HG03039 (cell line): ENCODE results near the gene TNNT2.

ENCODE experiments used
- ATAC-seq: cut with Tn5 transposase; IDR thresholded peaks from one replicate; pipeline ENCODE4 v1.9.1; 2021; ENCODE audit warnings: mild to moderate bottlenecking, moderate library complexity; ENCODE audit not compliant: unreplicated experiment

TNNT2 gene

GRCh38 chr1:201357636-201358348 lies 19.7 kb downstream of the TNNT2 start:
- ATAC-seq = no peak

DNA sequence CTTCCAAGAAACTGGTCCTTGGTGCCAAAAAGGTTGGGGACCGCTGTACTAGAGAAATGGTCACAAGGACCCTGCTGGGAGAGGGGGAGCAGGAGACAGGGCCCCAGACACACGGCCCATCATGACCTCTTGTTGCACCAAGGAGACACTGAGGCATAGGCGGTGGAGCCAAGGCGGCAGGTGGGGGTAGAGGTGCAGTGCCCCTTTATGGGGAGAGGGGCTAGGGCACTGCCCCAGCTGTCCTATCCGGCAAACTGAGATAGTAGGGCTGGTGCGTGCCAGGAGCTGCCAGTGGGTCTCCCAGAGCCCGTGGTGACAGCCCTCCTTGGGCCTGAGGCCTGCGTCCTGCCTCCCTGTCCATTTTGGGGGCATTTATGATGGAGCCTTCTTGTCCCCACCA lies 20.3 kb downstream of the TNNT2 start:
- no peak for ATAC-seq

DNA sequence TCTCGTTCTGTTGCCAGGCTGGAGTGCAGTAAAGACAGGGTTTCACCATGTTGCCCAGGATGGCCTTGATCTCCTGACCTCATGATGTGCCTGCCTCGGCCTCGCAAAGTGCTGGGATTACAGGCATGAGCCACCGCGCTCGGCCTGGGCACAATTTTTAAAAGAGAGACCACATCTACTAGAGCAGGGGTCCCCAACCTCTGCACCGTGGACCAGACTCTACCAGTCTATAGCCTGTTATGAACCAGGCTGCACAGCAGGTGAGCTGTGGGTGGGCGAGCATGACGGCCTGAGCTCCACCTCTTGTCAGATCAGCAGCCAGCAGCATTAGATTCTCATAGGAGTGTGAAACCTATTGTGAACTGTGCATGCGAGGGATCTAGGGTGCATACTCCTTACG lies 20.8 kb downstream of the TNNT2 start:
- no peak for ATAC-seq

- ATAC-seq = no peak
Observed at GRCh38 chr1:201356236-201356635, 21.2 kb downstream of the TNNT2 start.

- no peak for ATAC-seq
Observed at GRCh38 chr1:201355471-201355870, 22.0 kb downstream of the TNNT2 start.

DNA sequence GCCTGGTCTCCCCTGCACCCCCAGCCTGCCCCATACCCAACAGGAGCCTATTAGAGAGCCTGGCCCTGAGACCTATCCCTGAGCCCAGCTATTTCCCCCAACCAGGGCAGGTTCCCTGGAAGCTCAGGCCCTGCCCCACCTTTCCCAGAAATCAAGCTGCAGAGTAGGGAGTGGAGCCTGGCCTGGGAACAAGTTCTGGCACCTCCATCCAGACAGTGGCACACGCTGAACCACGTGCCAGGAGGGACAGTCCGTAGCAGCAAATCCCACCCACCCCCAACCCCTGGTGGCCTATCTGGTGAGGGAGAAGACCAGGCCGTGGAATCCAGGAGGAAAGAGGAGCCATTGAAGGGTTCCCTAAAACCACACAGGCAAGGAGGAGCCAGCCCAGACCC lies 22.6 kb downstream of the TNNT2 start:
- ATAC-seq = no peak

GRCh38 chr1:201354151-201354900 lies 23.2 kb downstream of the TNNT2 start:
- no peak for ATAC-seq

GRCh38 chr1:201353186-201353940 lies 24.1 kb downstream of the TNNT2 start:
- ATAC-seq = no peak

GRCh38 chr1:201351617-201352016 lies 25.9 kb downstream of the TNNT2 start:
- ATAC-seq = no peak

- ATAC-seq = no peak
Observed at GRCh38 chr1:201350884-201351283, 26.6 kb downstream of the TNNT2 start.

- ATAC-seq = no peak
Observed at GRCh38 chr1:201350361-201350725, 27.1 kb downstream of the TNNT2 start.

GRCh38 chr1:201349092-201349491 lies 28.4 kb downstream of the TNNT2 start:
- ATAC-seq = no peak

GRCh38 chr1:201348211-201348566 lies 29.3 kb downstream of the TNNT2 start:
- ATAC-seq = no peak

- ATAC-seq = no peak
Observed at GRCh38 chr1:201347498-201348210, 29.8 kb downstream of the TNNT2 start.

DNA sequence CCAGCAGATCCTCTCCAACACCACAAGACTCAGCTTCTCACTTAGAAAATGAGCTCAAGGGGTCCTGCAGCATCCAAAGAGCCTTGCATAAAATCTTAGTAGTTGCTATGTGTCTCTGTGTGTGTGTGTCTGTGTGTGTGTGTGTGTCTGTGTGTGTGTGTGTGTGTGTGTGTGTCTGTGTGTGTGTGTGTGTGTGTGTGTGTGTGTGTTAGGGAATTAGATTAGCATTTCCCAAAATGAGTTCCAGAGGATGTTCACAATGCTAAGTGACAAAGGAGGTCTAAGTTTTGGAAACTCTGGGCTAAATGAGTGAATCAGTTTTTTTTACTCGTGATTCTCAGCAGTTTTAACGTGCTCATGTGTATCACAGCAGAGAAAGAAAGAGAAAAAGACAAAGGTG lies 30.5 kb downstream of the TNNT2 start:
- ATAC-seq = no peak

GRCh38 chr1:201346337-201346939 lies 31.0 kb downstream of the TNNT2 start:
- ATAC-seq = no peak

- ATAC-seq = no peak
Observed at GRCh38 chr1:201345081-201345355, 32.5 kb downstream of the TNNT2 start.

DNA sequence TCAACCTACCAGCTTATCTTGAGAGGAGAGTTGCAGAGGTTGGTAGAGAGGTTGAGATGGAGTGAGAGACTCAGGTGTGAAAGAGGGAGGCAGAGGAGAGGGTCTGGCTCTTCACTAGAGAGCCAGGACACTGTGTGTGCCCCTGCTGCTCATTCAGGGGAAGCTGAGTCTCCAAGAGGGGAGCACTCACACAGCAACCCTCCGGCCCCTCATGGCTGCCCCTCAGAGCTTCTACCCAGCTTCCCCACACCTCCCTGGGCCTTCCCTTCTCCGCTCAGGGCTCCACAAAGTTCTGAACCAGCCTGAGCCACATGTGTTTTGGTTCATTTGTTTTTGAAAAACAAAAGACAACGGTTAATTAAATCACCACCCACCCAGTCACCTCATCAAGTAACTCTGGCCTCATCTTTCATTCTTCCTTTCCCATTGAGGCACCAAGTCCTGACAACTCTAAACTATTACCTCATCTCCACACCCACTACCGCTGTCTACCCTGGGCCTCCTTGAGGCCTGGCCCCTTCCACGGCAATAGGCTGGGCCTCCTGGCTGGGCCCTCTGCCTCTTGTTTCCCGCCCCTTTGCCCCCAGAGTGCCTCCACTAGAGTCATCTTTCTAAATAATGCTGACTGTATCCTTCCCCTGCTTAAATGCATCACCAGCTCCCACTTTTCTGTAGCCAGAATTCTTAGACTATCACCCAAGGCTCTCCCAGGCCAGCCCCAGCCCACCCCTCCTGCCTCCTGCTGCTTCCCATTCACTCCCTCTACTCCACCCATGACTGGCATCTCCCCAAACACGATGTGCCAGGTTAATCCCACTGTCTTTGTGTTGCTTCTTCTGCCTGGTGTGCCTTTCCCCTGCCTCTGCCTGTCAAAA lies 33.0 kb downstream of the TNNT2 start:
- ATAC-seq = no peak

DNA sequence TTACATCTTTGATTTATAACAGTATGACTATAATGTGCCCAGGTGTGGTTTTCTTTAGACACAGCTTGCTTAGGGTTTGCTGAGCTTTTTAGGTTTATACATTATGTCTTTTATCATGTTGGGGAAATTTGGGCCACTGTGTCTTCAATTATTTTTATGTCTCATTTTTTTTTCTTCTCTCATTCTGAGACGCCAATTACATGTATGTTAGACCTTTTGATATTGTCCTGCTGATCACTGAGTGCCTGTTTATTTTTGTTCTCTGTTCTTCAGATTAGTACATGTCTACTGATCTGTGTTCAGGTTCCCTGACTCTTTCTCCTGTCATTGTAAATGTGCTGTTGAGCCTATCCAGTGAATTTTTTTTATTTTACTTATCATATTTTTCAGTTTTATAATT lies 36.1 kb downstream of the TNNT2 start:
- ATAC-seq = no peak
